Measurements from ENCODE around the gene APOC3.
A peak's percentile ranks its signal among the peaks of the same experiment; 100 is the strongest.

Gene APOC3

GRCh38 chr11:116829525-116830183 is at the start of gene APOC3:
Gene APOC3 (plus strand): TSS chr11:116829907. CDS start chr11:116830583, 676 bp downstream.
- H3K4me3 ChIP-seq (ENCODE audit: low read depth, low read length) = no peak within 1 kb of the TSS

DNA sequence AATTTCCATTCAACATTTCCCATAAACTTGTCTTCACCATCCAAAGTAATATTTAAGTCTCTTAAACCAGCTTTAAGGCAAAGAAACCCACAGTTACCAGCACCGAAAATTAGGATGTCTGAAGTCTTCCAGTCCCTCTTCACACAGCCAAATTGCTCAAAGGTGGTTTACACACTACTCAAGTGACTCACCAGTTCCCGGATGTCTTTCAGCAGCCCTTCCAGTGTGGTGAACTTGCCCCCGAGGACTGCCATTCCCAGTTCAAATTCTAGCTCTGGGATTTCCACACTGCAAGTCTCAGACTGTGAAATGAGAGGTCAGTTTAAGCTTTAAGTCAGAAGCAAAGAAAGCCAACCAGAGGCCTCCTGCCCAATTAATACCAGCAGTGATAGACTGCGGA is 47.0 kb upstream of the APOC3 start:
- no peak overlapping the region for H3K4me3 ChIP-seq (ENCODE audit: low read depth, low read length)

DNA sequence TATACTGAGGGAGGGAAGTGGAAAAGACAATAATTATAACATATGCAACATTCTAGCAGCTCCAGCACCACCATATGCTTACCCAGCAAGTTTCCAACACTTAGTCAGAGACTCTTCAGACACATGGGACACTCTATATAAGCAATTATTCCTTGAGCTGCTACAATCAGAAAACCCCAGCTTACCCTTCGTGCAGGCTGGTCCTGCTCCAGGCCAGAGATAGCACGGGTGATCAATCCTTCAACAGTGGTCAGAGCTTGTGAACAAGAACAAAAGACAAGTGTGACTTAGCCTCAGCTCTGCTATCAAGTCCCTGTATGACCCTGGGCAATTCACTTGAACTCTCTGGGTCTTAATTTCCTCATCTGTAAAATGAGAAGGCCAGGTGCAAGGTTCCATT is 43.4 kb upstream of the APOC3 start:
- H3K4me3 ChIP-seq (ENCODE audit: low read depth, low read length) = no peak overlapping the region

- peak overlapping the region; percentile 83 for H3K4me3 ChIP-seq (ENCODE audit: low read depth, low read length)
Observed at GRCh38 chr11:116786966-116787365, 42.7 kb upstream of the APOC3 start.

DNA sequence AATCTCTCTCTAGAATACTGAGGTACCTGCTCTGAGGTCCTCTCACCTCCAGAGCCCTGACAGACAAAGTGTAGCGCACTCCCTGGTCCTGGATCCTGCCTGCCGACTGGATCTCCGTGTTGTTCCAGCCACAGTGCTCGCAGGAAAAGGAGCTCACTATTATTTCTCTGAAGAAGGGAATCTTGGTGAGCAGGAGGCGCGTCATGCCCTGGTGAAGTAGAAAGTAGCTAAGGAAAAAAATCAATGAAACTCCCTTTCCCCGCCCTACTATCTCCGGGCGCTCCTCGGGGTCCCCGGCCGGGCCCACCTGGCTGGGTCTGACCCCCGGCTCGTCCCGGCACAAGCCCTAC is 42.3 kb upstream of the APOC3 start:
- peak overlapping the region; percentile 83 for H3K4me3 ChIP-seq (ENCODE audit: low read depth, low read length)

GRCh38 chr11:116787786-116788486 is 41.8 kb upstream of the APOC3 start, which contains the start of gene ZPR1:
Gene ZPR1 (minus strand): TSS chr11:116788023. CDS start chr11:116787990, 33 bp downstream.
- H3K4me3 ChIP-seq (ENCODE audit: low read depth, low read length) = peak within 1 kb of the TSS; percentile 83

DNA sequence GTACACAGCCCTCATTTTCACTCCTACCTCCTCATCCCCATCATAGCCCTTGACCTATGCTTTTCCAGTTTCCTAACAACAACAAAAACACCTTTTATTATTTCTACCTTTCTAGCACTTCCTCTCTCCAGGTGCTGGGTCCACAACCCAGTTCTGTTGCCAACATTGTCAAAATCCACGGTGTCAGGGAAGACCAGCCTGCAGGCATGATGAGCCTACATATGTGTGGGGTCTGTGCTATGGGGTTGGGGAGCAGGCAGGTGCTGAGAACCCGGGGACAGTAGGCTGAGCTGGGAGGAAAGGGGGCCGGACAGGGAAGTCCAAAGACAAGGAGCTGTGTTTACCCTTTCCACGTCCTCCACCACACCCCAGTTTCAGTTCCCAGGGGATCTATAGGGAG is 41.2 kb upstream of the APOC3 start:
- H3K4me3 ChIP-seq (ENCODE audit: low read depth, low read length) = peak overlapping the region; percentile 83

GRCh38 chr11:116788975-116789374 is 40.7 kb upstream of the APOC3 start:
- no peak overlapping the region for H3K4me3 ChIP-seq (ENCODE audit: low read depth, low read length)

DNA sequence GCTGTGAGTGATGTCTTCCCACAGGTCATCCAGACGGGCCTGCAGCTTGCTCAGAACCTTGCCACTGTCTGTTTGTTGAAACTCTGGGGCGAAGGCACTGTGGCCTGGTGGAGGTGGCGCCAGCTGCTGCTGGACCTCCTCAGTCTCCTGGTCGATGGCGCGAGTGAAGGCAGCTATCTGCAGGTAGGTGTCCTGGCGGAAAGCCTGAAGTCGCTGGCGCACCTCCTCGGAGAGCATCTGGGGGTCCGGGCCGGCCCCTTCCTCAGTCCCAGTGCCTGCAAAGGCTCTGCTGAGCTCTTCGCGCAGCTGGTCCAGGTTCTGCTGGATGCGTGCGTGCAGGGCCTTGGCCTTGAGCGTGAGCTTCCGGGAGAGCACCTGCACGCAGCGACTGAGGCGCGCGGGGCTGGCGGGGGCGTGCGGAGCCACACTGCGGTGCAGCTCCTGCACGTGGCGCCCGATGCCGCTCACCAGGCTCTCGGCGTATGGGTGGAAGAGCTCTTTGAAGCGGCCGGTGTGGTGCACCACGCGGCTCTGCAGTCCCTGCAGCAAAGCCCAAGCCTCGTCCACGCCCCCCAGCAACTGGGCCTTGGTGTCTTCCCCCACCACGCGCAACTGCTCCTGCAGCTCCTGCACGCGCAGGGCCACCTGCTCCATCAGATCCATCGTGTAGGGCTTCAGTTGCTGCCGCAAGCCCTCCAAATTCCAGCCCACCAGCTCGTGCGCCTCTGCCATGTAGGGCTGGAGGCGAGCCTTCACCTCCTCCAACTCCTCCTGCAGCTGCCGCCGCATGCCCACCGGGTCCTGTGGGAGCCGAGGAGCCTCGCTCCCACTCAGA is 39.3 kb upstream of the APOC3 start:
- H3K4me3 ChIP-seq (ENCODE audit: low read depth, low read length) = no peak overlapping the region

- H3K4me3 ChIP-seq (ENCODE audit: low read depth, low read length) = no peak overlapping the region
Observed at GRCh38 chr11:116791002-116791812, 38.5 kb upstream of the APOC3 start.

GRCh38 chr11:116791813-116792143 is 37.9 kb upstream of the APOC3 start, which contains the start of gene APOA5:
Gene APOA5 (minus strand): TSS chr11:116791879. CDS start chr11:116791860, 19 bp downstream.
- H3K4me3 ChIP-seq (ENCODE audit: low read depth, low read length) = no peak within 1 kb of the TSS

DNA sequence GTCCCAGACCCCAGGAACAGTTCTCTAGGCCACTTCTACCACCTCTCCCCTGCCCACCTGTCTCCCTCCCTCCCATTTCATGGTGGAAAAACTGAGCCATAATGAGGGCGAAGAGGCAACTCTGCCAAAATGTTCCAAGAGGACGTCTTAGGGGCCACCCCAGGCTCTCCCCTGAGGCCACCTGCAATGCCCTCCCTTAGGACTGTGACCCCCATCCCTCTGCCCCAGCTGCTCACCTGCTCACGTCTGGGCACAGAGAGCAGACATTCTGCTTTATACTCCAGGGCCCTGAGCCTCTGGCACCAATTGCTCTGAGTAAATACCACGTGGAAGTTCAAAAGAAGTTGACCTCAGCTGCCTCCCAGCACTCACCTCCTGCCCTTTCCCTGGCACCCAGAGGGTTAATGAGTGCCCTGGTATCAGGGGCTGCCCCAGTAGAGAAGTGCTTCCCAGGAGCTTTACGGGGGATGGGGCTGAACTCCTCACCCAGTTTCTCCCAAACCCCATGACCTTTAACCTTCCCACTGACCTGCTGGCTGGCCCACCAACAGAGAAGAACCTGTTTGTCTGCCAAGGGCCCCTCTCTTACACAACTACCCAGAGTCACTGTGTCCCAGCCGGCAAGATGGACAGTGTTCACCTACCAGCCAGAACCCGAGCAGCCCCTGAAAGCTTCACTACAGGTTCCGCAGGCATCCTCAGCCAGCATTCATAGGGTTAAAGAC is 37.4 kb upstream of the APOC3 start:
- no peak overlapping the region for H3K4me3 ChIP-seq (ENCODE audit: low read depth, low read length)

- no peak overlapping the region for H3K4me3 ChIP-seq (ENCODE audit: low read depth, low read length)
Observed at GRCh38 chr11:116792869-116793771, 36.6 kb upstream of the APOC3 start.

DNA sequence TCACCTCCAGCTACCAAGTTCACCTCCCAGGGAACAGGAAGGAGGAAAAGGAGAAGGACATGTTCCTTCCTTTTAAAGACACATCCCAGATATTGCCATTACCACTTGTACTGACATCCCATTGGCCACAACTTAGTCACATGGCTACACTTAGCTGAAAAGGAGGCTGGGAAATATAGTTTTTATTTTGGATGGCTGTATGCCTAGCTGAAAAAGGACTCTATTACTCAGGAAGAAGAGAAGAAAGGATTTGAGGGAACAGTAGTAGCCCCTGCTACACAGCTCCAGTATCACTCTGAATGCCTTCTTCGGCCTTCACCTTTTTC is 36.0 kb upstream of the APOC3 start:
- H3K4me3 ChIP-seq (ENCODE audit: low read depth, low read length) = no peak overlapping the region

DNA sequence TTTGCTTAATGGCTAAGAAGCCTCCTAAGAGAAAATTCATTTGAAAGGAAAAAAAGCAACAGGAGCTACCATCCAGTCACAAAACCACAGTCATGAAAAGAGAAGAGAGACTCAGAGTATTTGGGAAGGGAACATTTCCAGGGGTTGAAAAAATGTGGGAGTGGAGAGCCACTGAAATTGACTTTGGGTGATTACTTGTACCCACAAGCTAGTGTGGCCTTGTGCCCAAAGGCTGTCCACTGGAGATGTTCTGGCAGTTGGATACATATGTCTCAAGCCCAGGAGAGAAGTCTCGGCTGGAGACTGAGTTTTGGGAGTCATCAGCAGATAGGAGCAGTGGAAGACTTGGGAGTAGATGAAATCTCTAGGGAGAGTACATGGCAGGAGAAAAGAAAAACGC is 34.9 kb upstream of the APOC3 start:
- H3K4me3 ChIP-seq (ENCODE audit: low read depth, low read length) = no peak overlapping the region

DNA sequence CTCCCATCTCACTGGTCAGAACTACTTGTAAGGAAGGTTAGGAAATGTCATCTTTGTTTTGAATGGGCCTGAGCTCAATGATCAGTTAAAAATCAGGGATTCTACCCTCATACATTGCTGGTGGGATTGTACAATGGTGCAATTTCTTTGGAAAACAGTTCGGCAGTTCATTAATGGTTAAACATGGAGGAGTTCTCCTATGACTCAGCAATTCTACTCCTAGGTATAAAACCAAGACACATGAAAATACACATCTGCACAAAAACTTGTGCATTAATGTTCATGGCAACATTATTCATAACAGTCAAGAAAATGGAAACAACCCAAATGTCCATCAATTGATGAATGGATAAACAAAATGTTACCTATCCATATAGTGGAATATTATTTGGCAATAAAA is 33.2 kb upstream of the APOC3 start:
- H3K4me3 ChIP-seq (ENCODE audit: low read depth, low read length) = no peak overlapping the region

- H3K4me3 ChIP-seq (ENCODE audit: low read depth, low read length) = no peak overlapping the region
Observed at GRCh38 chr11:116797816-116798215, 31.9 kb upstream of the APOC3 start.

GRCh38 chr11:116798368-116798767 is 31.3 kb upstream of the APOC3 start:
- no peak overlapping the region for H3K4me3 ChIP-seq (ENCODE audit: low read depth, low read length)

GRCh38 chr11:116800610-116801009 is 29.1 kb upstream of the APOC3 start:
- H3K4me3 ChIP-seq (ENCODE audit: low read depth, low read length) = no peak overlapping the region
